Heart left ventricle (tissue), 16 donors: ENCODE measurements around the gene CLMP. TPM values are rescaled to one million over a fixed set of nuclear protein-coding genes. Genes with fewer than 3 reads are reported as not detected.

Experiments used
- ATAC-seq, 4 donors: fragments of 200-7000 bp; cut with Tn5 transposase; one replicate each; pipeline ENCODE4 v1.9.1; 2020 to 2022; ENCODE audit warnings: moderate library complexity in 4 of 4, mild to moderate bottlenecking in 3 of 4, moderate number of reproducible peaks in 1 of 4
- DNase-seq, 5 donors: peaks; one replicate each; pipeline ENCODE4 v3.0.0-alpha.2; 2020
- H3K27ac ChIP-seq, 12 donors: fragments of 200-600 bp; sonication (generic) in 4 of 12; one replicate each; pipeline versions ENCODE4 v1.5.0 to v1.8.0; 2016 to 2022; ENCODE audit warnings: mild to moderate bottlenecking in 2 of 12
- H3K27me3 ChIP-seq, 9 donors: fragments of 200-600 bp; sonication (generic) in 2 of 9; one replicate each; pipeline versions ENCODE4 v1.5.1 to v1.8.0; 2016 to 2022; ENCODE audit warnings: mild to moderate bottlenecking in 3 of 9
- H3K36me3 ChIP-seq, 9 donors: fragments of 200-600 bp; sonication (generic) in 2 of 9; one replicate each; pipeline versions ENCODE4 v1.5.0 to v1.8.0; 2018 to 2022; ENCODE audit warnings: mild to moderate bottlenecking in 2 of 9
- H3K4me1 ChIP-seq, 12 donors: fragments of 200-600 bp; sonication (generic) in 4 of 12; one replicate each; pipeline versions ENCODE4 v1.5.0 to v1.8.0; 2016 to 2022; ENCODE audit warnings: mild to moderate bottlenecking in 3 of 12
- H3K4me3 ChIP-seq, 12 donors: fragments of 200-600 bp; sonication (generic) in 4 of 12; one replicate each; pipeline versions ENCODE4 v1.5.0 to v1.8.0; 2017 to 2022; ENCODE audit warnings: mild to moderate bottlenecking in 9 of 12, moderate library complexity in 4 of 12
- H3K9me3 ChIP-seq, 12 donors: fragments of 200-600 bp; sonication (generic) in 4 of 12; one replicate each; pipeline versions ENCODE4 v1.5.0 to v1.8.0; 2016 to 2022; ENCODE audit warnings: mild to moderate bottlenecking in 1 of 12
- POLR2A ChIP-seq, 2 donors: fragments of 450-650 bp; IDR thresholded peaks; one replicate each; pipeline ENCODE4 v1.6.1; 2017; ENCODE audit warnings: antibody characterized with exemption in 2 of 2, mild to moderate bottlenecking in 2 of 2, moderate library complexity in 2 of 2
- WGBS, 4 donors: extraction: QIAGEN DNeasy Blood & Tissue Kit in 2 of 4; methylation state at CpG; one replicate each; pipeline versions ENCODE4 v1.1.5 to v1.1.7; 2013 to 2018; 5-methylcytosine and 5-hydroxymethylcytosine counted together
- intact Hi-C, 10 donors: fragments of 100-400 bp; cut with DNase I; formaldehyde crosslinking; loops; one replicate each; pipeline versions ENCODE4 v1.11.1 to v1.14.2; 2022
- polyA plus RNA-seq, 2 donors: library from polyadenylated mRNA; stranded (reverse); fragments of 200-250 nt; gene quantifications; one replicate each; pipeline ENCODE4 v1.2.3, GENCODE V29; 2013
- total RNA-seq, 9 donors: library from RNA; depleted of rRNA in 2 of 9; stranded (reverse); fragments of >200 nt in 2 of 9; fragmentation: NEBNext Ultra II Directional in 3 of 9; extraction: Animal tissue kit (Norgen Biotek cat#: 25700) in 3 of 9; gene quantifications; one replicate each; pipeline versions ENCODE4 v1.1.0 to v1.2.4, GENCODE V29; 2016 to 2023
- TF ChIP-seq, protein P1 (sequence below), 12 donors: fragments of 200-600 bp; sonication (generic) in 4 of 12; IDR thresholded peaks; one replicate each; pipeline versions ENCODE4 v1.5.0 to v1.8.0; 2018 to 2022; ENCODE audit warnings: antibody characterized with exemption in 12 of 12, mild to moderate bottlenecking in 5 of 12
- donor health status: ischemic (EF 13 %, LVEDD 7.1; RV severe dilation, severe dysfunction).
- donor health status: healthy with polysubstance abuse.
- donor health status: DM: no; HTN: yes; CAD: no.
- donor health status: DM: no; HTN: no; CAD: no.
- donor health status: ischemic (EF 25% LVEDD 6.9; RV normal size, moderate dysfunction).
- donor health status: ischemic (EF 25% LVEDD 5.7; RV mildly dilated, moderate dysfunction).
- donor health status: healthy.
- donor health status: DM: yes; HTN: yes; CAD: no.
- donor health status: ischemic (EF 35%, LVEDD 5.7; RV mildly dilated, moderate dysfunction).
- donor health status: nonischemic (EF 11% LVEDD 7.7; RV severe dilation, severe dysfunction).
- donor health status: DM: yes; HTN: yes; CAD: no.
- donor health status: PGD.
- donor health status: ischemic (EF 29% LVEDD 5.4; RV normal size, mild dysfunction).
- donor health status: nonischemic (EF 23%, LVEDD 6.1; RV moderate dilation, normal function).

The CLMP gene
- total and polyA plus RNA-seq, 11 donors, result 1.9 to 18.4 (median 5.8) TPM

DNA sequence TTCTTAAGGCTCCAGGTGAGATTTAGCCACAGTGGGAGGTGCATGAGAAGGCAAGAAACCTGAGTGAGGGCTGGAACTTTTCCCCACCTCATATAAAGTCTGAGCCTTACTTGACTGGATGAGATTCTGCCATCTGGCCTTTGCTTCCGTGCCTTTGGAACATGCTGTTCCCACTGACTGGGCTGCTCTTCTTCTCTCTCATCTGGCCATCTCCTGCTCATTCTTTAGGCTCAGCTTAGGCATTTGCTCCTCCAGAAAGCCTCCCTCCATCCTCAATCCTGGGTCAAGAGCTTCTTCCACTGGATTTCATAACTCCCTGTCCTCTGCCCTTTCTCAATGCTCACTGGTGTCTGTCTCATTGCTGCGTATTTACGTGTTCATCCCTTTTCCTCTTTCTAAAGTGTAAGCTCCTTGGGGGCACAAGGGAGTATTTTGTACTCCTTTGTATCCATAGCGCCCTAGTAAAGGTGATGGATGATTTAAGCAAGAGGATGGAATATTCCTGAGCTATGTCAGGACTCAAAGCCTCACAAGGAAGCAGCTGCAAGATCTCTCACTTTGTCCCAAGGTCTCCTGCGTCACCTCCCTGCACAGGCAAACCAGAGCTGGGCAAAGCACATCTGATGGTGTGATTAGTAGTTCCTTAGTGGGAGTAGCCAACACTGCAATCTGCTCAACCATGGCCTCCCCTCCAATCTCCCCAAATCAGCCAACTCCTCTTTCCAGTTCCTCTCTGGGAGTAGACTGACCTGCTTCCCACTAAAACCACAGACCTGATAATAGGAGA lies 148.4 kb downstream of the CLMP start:
- ATAC-seq (no peak), DNase-seq (no peak)
- Histone ChIP-seq H3K36me3 (no peaks in the 10 kb centered on the region), H3K9me3 (no peaks in the 10 kb centered on the region), H3K27me3 (no peaks in the 10 kb centered on the region), H3K4me3 (no peak overlapping the region), H3K4me1 (peaks cover 0 to 12% (median 0%) of the 10 kb centered on the region in 12 donors), H3K27ac (no peak overlapping the region)
- TF ChIP-seq, protein P1, sequence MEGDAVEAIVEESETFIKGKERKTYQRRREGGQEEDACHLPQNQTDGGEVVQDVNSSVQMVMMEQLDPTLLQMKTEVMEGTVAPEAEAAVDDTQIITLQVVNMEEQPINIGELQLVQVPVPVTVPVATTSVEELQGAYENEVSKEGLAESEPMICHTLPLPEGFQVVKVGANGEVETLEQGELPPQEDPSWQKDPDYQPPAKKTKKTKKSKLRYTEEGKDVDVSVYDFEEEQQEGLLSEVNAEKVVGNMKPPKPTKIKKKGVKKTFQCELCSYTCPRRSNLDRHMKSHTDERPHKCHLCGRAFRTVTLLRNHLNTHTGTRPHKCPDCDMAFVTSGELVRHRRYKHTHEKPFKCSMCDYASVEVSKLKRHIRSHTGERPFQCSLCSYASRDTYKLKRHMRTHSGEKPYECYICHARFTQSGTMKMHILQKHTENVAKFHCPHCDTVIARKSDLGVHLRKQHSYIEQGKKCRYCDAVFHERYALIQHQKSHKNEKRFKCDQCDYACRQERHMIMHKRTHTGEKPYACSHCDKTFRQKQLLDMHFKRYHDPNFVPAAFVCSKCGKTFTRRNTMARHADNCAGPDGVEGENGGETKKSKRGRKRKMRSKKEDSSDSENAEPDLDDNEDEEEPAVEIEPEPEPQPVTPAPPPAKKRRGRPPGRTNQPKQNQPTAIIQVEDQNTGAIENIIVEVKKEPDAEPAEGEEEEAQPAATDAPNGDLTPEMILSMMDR (IDR thresholded peaks at IDR 0.05), result no peak
- TF ChIP-seq POLR2A (IDR thresholded peaks at IDR 0.05), result no peak
- intact Hi-C loops, result no loop called here
- 76 to 86% (median 81%) methylated on average over 5 of the region's 5 CpGs for WGBS, 4 donors

DNA sequence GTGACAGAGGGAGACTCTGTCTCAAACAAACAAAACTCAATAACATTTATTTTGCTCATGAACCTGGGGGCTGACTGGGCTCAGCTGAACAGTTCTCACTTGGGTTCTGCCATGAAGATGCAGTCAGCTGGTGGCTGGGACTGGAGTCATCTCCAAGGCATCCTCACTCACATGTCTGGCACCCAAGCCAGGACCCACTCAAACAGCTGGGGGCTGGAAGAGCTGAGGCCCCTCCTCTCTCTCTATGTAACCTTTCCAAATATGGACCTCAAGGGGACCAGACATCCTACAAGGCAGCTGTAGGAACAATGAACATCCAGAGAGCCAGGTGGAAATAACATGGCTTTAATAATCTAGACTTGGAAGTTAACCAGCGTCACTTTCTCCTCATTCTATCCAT lies 149.9 kb downstream of the CLMP start:
- peaks cover 0 to 12% (median 0%) of the 10 kb centered on the region in 12 donors for H3K4me1 ChIP-seq
- H3K4me3 ChIP-seq, result no peak overlapping the region
- H3K27me3 ChIP-seq, result no peaks in the 10 kb centered on the region
- H3K27ac ChIP-seq, result no peak overlapping the region
- 92 to 100% (median 98%) methylated on average over 1 of the region's 1 CpG for WGBS, 4 donors
- TF ChIP-seq, protein P1 (IDR thresholded peaks at IDR 0.05), result no peak
- no peak for TF ChIP-seq POLR2A (IDR thresholded peaks at IDR 0.05)
- ATAC-seq, result no peak
- no peaks in the 10 kb centered on the region for H3K36me3 ChIP-seq
- intact Hi-C loops, result no loop called here
- no peaks in the 10 kb centered on the region for H3K9me3 ChIP-seq
- no peak for DNase-seq

DNA sequence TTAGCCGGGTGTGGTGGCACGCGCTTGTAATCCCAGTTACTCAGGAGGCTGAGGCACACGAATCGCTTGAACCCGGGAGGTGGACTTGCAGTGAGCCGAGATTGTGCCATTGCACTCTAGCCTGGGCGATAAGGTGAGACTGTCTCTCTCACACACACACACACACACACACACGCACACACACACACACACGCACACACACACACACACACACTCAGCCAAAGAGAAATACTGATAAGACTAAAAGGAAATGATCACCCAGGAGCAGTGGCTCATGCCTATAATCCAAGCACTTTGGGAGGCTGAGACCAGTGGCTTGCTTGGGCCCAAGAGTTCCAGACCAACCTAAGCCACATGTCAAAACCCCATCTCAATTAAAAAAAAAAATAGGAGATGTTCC lies 153.9 kb downstream of the CLMP start:
- H3K9me3 ChIP-seq, result no peaks in the 10 kb centered on the region
- H3K27ac ChIP-seq, result no peak overlapping the region
- DNase-seq (no peak), ATAC-seq (no peak)
- H3K36me3 ChIP-seq, result no peaks in the 10 kb centered on the region
- intact Hi-C loops, result no loop called here
- TF ChIP-seq POLR2A (IDR thresholded peaks at IDR 0.05), result no peak
- TF ChIP-seq, protein P1 (IDR thresholded peaks at IDR 0.05), result no peak
- no peaks in the 10 kb centered on the region for H3K4me1 ChIP-seq
- H3K27me3 ChIP-seq, result no peaks in the 10 kb centered on the region
- WGBS, 4 donors, result 90 to 96% (median 93%) methylated on average over 10 of the region's 10 CpGs
- H3K4me3 ChIP-seq, result no peak overlapping the region

DNA sequence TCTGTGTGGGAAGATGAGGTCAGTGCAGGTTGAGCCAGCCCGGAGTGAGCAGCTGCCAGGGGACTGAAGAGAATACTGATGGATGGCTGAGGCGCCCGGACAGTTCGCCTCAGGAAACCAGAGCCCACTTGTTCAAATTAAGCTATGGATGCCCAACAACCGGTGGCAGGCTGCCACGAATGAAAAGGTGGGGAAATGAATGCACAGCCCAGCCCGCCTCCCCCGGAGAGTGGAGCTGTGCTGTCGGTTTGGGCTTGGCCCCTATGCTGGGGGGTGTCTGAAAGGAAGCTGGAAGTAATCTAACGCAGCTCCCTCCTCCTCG lies 155.0 kb downstream of the CLMP start:
- intact Hi-C loops, result no loop called here
- no peaks in the 10 kb centered on the region for H3K9me3 ChIP-seq
- peak in 2 of 4 donors; percentile 59 to 62 for ATAC-seq
- H3K27me3 ChIP-seq, result no peaks in the 10 kb centered on the region
- DNase-seq, result no peak
- no peak overlapping the region for H3K4me3 ChIP-seq
- no peaks in the 10 kb centered on the region for H3K36me3 ChIP-seq
- H3K4me1 ChIP-seq, result no peaks in the 10 kb centered on the region
- WGBS, 4 donors, result 46 to 57% (median 49%) methylated on average over 11 of the region's 11 CpGs
- TF ChIP-seq, protein P1 (IDR thresholded peaks at IDR 0.05), result no peak
- TF ChIP-seq POLR2A (IDR thresholded peaks at IDR 0.05), result no peak
- H3K27ac ChIP-seq, result no peak overlapping the region
